Tibial nerve (tissue), 4 donors: ENCODE data around the gene CNTLN. TPM values are rescaled to one million over a fixed set of nuclear protein-coding genes. Genes with fewer than 3 reads are reported as not detected.

Experiments used
- DNase-seq, 2 donors: peaks; one replicate each; pipeline ENCODE4 v3.0.0-alpha.2; 2019; ENCODE audit warnings: low spot score in 2 of 2
- H3K27ac ChIP-seq, 4 donors: fragments of 200-600 bp; sonication (generic) in 3 of 4; one replicate each; pipeline ENCODE4 v1.5.1; 2017 to 2019; ENCODE audit warnings: mild to moderate bottlenecking in 1 of 4
- H3K27me3 ChIP-seq, 2 donors: fragments of 200-600 bp; sonication (generic) in 1 of 2; one replicate each; pipeline versions ENCODE4 v1.5.1 to v1.6.0; 2017 to 2019
- H3K36me3 ChIP-seq, 3 donors: fragments of 200-600 bp; sonication (generic); one replicate each; pipeline ENCODE4 v1.5.1; 2018 to 2019
- H3K4me1 ChIP-seq, 4 donors: fragments of 200-600 bp; sonication (generic) in 3 of 4; one replicate each; pipeline ENCODE4 v1.5.1; 2017 to 2019
- H3K4me3 ChIP-seq, 4 donors: fragments of 200-600 bp; sonication (generic) in 3 of 4; one replicate each; pipeline ENCODE4 v1.5.1; 2017 to 2019; ENCODE audit warnings: mild to moderate bottlenecking in 1 of 4, moderate library complexity in 1 of 4
- H3K9me3 ChIP-seq, 4 donors: fragments of 200-600 bp; sonication (generic) in 3 of 4; one replicate each; pipeline ENCODE4 v1.5.1; 2017 to 2019
- CTCF ChIP-seq, 5 experiments: fragments of 200-600 bp in 3 of 5; fragments of 450-650 bp in 2 of 5; sonication (generic) in 3 of 5; IDR thresholded peaks; one replicate each; pipeline ENCODE4 v1.5.1; 2016 to 2019; ENCODE audit warnings: antibody characterized with exemption in 5 of 5, mild to moderate bottlenecking in 3 of 5, moderate library complexity in 2 of 5
- EP300 ChIP-seq, 2 donors: sonication (generic); formaldehyde crosslinking; IDR thresholded peaks; one replicate each; pipeline ENCODE4 v1.6.1; 2017; ENCODE audit warnings: antibody characterized with exemption in 2 of 2, mild to moderate bottlenecking in 1 of 2
- POLR2A ChIP-seq, 2 donors: fragments of 450-650 bp; IDR thresholded peaks; one replicate each; pipeline ENCODE4 v1.6.1; 2017; ENCODE audit warnings: antibody characterized with exemption in 2 of 2, mild to moderate bottlenecking in 2 of 2, moderate library complexity in 2 of 2
- WGBS, 2 donors: methylation state at CpG; one replicate each; pipeline ENCODE4 v1.1.5; 2018; 5-methylcytosine and 5-hydroxymethylcytosine counted together
- total RNA-seq, 4 donors: library from RNA; depleted of rRNA; stranded (reverse); fragments of >200 nt; gene quantifications; one replicate each; pipeline ENCODE4 v1.1.0, GENCODE V29; 2016

The CNTLN gene
- 10 to 100 TPM; 29.7 to 38.1 (median 34.0) TPM for total RNA-seq

GRCh38 chr9:17134396-17135294 is at the start of gene CNTLN:
Gene CNTLN (plus strand): TSS chr9:17135040. CDS start chr9:17135066, 26 bp downstream.
- Histone ChIP-seq H3K27ac (peak within 1 kb of the TSS; percentile 68 to 91 (median 82)), H3K9me3 (no peaks in the 10 kb centered on the region), H3K4me3 (peak within 1 kb of the TSS; percentile 56 to 85 (median 80)), H3K36me3 (no peaks in the 10 kb centered on the region), H3K4me1 (peaks cover 0 to 29% (median 0%) of the 10 kb centered on the region in 4 donors), H3K27me3 (no peaks in the 10 kb centered on the region)
- TF ChIP-seq EP300 (IDR thresholded peaks at IDR 0.05) = peak; percentile 67 to 84
- peak; percentile 58 to 71 for TF ChIP-seq POLR2A (IDR thresholded peaks at IDR 0.05)
- peak in 1 of 5 experiments; percentile 30 for TF ChIP-seq CTCF (IDR thresholded peaks at IDR 0.05)
- DNase-seq = peak; percentile 92
- WGBS, 2 donors = 1 to 3% methylated on average over 49 to 53 of the region's 61 CpGs

GRCh38 chr9:17088566-17088965 is 46.3 kb upstream of the CNTLN start:
- H3K4me3 ChIP-seq = no peak overlapping the region
- TF ChIP-seq CTCF (IDR thresholded peaks at IDR 0.05) = no peak
- 87 to 89% methylated on average over 5 of the region's 5 CpGs for WGBS, 2 donors
- H3K9me3 ChIP-seq = no peaks in the 10 kb centered on the region
- no peak overlapping the region for H3K27ac ChIP-seq
- H3K36me3 ChIP-seq = no peaks in the 10 kb centered on the region
- H3K4me1 ChIP-seq = no peaks in the 10 kb centered on the region
- no peaks in the 10 kb centered on the region for H3K27me3 ChIP-seq
- DNase-seq = no peak

- no peaks in the 10 kb centered on the region for H3K4me1 ChIP-seq
- H3K9me3 ChIP-seq = no peaks in the 10 kb centered on the region
- H3K27me3 ChIP-seq = no peaks in the 10 kb centered on the region
- DNase-seq = no peak
- 92 to 97% methylated on average over 1 of the region's 1 CpG for WGBS, 2 donors
- TF ChIP-seq POLR2A (IDR thresholded peaks at IDR 0.05) (no peak), CTCF (IDR thresholded peaks at IDR 0.05) (no peak), EP300 (IDR thresholded peaks at IDR 0.05) (no peak)
- H3K36me3 ChIP-seq = no peaks in the 10 kb centered on the region
- H3K4me3 ChIP-seq = no peak overlapping the region
- H3K27ac ChIP-seq = no peak overlapping the region
Measured at GRCh38 chr9:17090041-17090440, 44.8 kb upstream of the CNTLN start.

GRCh38 chr9:17116400-17116837 is 18.4 kb upstream of the CNTLN start:
- no peaks in the 10 kb centered on the region for H3K4me1 ChIP-seq
- no peaks in the 10 kb centered on the region for H3K27me3 ChIP-seq
- WGBS, 2 donors = 12 to 14% methylated on average over 4 of the region's 4 CpGs
- DNase-seq = no peak
- peak overlapping the region in 1 of 4 donors; percentile 10 for H3K27ac ChIP-seq
- no peak overlapping the region for H3K4me3 ChIP-seq
- no peaks in the 10 kb centered on the region for H3K9me3 ChIP-seq
- TF ChIP-seq POLR2A (IDR thresholded peaks at IDR 0.05) (no peak), CTCF (IDR thresholded peaks at IDR 0.05) (peak; percentile 22 to 60 (median 50)), EP300 (IDR thresholded peaks at IDR 0.05) (no peak)
- H3K36me3 ChIP-seq = no peaks in the 10 kb centered on the region

- no peak for DNase-seq
- Histone ChIP-seq H3K36me3 (no peaks in the 10 kb centered on the region), H3K27me3 (no peaks in the 10 kb centered on the region), H3K4me3 (no peak overlapping the region), H3K27ac (no peak overlapping the region), H3K4me1 (no peaks in the 10 kb centered on the region), H3K9me3 (no peaks in the 10 kb centered on the region)
- TF ChIP-seq EP300 (IDR thresholded peaks at IDR 0.05) (no peak), POLR2A (IDR thresholded peaks at IDR 0.05) (no peak), CTCF (IDR thresholded peaks at IDR 0.05) (no peak)
- WGBS, 2 donors = 44 to 50% methylated on average over 3 of the region's 3 CpGs
Measured at GRCh38 chr9:17117372-17117771, 17.5 kb upstream of the CNTLN start.
